Keratinocyte (primary cell): ENCODE measurements around the gene LIM2. TPM values are rescaled to one million over a fixed set of nuclear protein-coding genes. Genes with fewer than 3 reads are reported as not detected.
"Not testable (repeated sequence)": the region's sequence is repeated elsewhere in the genome, so short reads cannot be mapped to it uniquely, and the experiment has no call there.

Source experiments
- DNase-seq: peaks from one replicate; pipeline ENCODE4 v3.0.0-alpha.2; 2011; ENCODE audit warnings: low read depth, missing footprints, low spot score
- FAIRE-seq: peaks from 2 replicates; lab custom pipeline; 2011; peaks lifted over from hg19 to GRCh38; lab: Jason Lieb, UNC
- H2AFZ ChIP-seq: 2 replicates; pipeline ENCODE4 v1.6.0; 2012; ENCODE audit warnings: low read length, control low read depth, inconsistent platforms; ENCODE audit not compliant: control insufficient read depth
- H3K27ac ChIP-seq: 2 replicates; pipeline ENCODE4 v1.5.1; 2011; ENCODE audit warnings: low read length; ENCODE audit not compliant: control insufficient read depth, insufficient read depth
- H3K27me3 ChIP-seq: 3 replicates; pipeline ENCODE4 v1.6.0; 2011; ENCODE audit warnings: low read length; ENCODE audit not compliant: control insufficient read depth, insufficient read depth; ENCODE audit errors: extremely low read depth
- H3K36me3 ChIP-seq, 2 experiments: 2 replicates in 1 of 2; 3 replicates in 1 of 2; pipeline ENCODE4 v1.5.1; 2011; ENCODE audit warnings: low read length in 2 of 2, mild to moderate bottlenecking in 1 of 2; ENCODE audit not compliant: control insufficient read depth in 2 of 2, insufficient read depth in 2 of 2; ENCODE audit errors: extremely low read depth in 1 of 2
- H3K4me1 ChIP-seq: 3 replicates; pipeline ENCODE4 v1.5.1; 2011; ENCODE audit warnings: low read length; ENCODE audit not compliant: control insufficient read depth, insufficient read depth; ENCODE audit errors: extremely low read depth
- H3K4me2 ChIP-seq: 3 replicates; pipeline ENCODE4 v1.6.0; 2011; ENCODE audit warnings: low read depth, low read length; ENCODE audit not compliant: control insufficient read depth, insufficient read depth; ENCODE audit errors: extremely low read depth
- H3K4me3 ChIP-seq, 3 experiments: fragments of 200-600 bp in 1 of 3; sonication (generic) in 1 of 3; 2 replicates in 2 of 3; 3 replicates in 1 of 3; pipeline ENCODE4 v1.5.1; 2011 to 2016; ENCODE audit warnings: low read length in 3 of 3, mild to moderate bottlenecking in 3 of 3, control low read depth in 2 of 3, inconsistent platforms in 1 of 3, low read depth in 1 of 3, mixed read lengths in 1 of 3, mixed run types in 1 of 3, moderate library complexity in 1 of 3; ENCODE audit not compliant: control insufficient read depth in 2 of 3, insufficient read depth in 2 of 3; ENCODE audit errors: extremely low read depth in 1 of 3
- H3K79me2 ChIP-seq: 2 replicates; pipeline ENCODE4 v1.6.0; 2012; ENCODE audit warnings: low read length; ENCODE audit not compliant: control insufficient read depth, insufficient read depth
- H3K9ac ChIP-seq: 3 replicates; pipeline ENCODE4 v1.6.0; 2011; ENCODE audit warnings: low read length; ENCODE audit not compliant: control insufficient read depth, insufficient read depth; ENCODE audit errors: extremely low read depth
- H3K9me1 ChIP-seq: 3 replicates; pipeline ENCODE4 v1.6.0; 2011; ENCODE audit warnings: low read length; ENCODE audit not compliant: control insufficient read depth, insufficient read depth; ENCODE audit errors: extremely low read depth
- H3K9me3 ChIP-seq: 2 replicates; pipeline ENCODE4 v1.5.1; 2012; ENCODE audit warnings: low read depth, low read length; ENCODE audit not compliant: control insufficient read depth
- H4K20me1 ChIP-seq: 3 replicates; pipeline ENCODE4 v1.6.0; 2011; ENCODE audit warnings: low read length; ENCODE audit not compliant: control insufficient read depth, insufficient read depth; ENCODE audit errors: extremely low read depth
- CTCF ChIP-seq, 3 experiments: IDR thresholded peaks in 1 of 3; conservative IDR thresholded peaks in 1 of 3; optimal IDR thresholded peaks in 1 of 3; 2 replicates in 2 of 3; 3 replicates in 1 of 3; pipeline versions ENCODE3 to v1.5.1; 2011; ENCODE audit warnings: low read length in 3 of 3, mild to moderate bottlenecking in 3 of 3, moderate library complexity in 2 of 3, control low read depth in 1 of 3, inconsistent platforms in 1 of 3; ENCODE audit not compliant: insufficient read depth in 2 of 3; ENCODE audit errors: extremely low read depth in 1 of 3
- EZH2 ChIP-seq: IDR thresholded peaks from one replicate; pipeline ENCODE4 v1.6.1; 2012; ENCODE audit warnings: inconsistent platforms, mild to moderate bottlenecking, low read length, moderate library complexity
- dilution Hi-C: fragments of 300-500 bp; cut with MboI; formaldehyde crosslinking; loops from one replicate; pipeline ENCODE4 v1.7.0; 2020; ENCODE audit warnings: low sequenced_read_pairs; ENCODE audit not compliant: extremely low pct_ligation_motif_present
- polyA plus RNA-seq, 5 experiments: library from polyadenylated mRNA; depleted of rRNA in 3 of 5; stranded (reverse) in 3 of 5; stranded (forward) in 1 of 5; unstranded in 1 of 5; fragments of >200 nt; gene quantifications; 1 replicate in 1 of 5; 2 replicates in 3 of 5; 3 replicates in 1 of 5; pipeline versions ENCODE4 v1.2.1 to v1.2.3, GENCODE V29; 2011 to 2012; ENCODE audit warnings: missing spikeins in 2 of 5, low read depth in 1 of 5, low replicate concordance in 1 of 5

Gene LIM2
- polyA plus RNA-seq, 1 donor (not counting 4 experiments of a cell fraction or from before 2014, with no cell fraction given) = not detected

- Histone ChIP-seq H3K9ac (no peak overlapping the region), H4K20me1 (no peaks in the 10 kb centered on the region)
- DNase-seq = no peak
These were observed 11.5 kb upstream of the LIM2 start for GRCh38 chr19:51399231-51399630.

GRCh38 chr19:51398096-51398704, 10.4 kb upstream of the LIM2 start:
- no peak for DNase-seq
- Histone ChIP-seq H3K27me3 (no peaks in the 10 kb centered on the region), H3K9me1 (no peaks in the 10 kb centered on the region), H3K4me1 (no peaks in the 10 kb centered on the region), H3K4me3 (no peak overlapping the region), H3K9ac (no peak overlapping the region), H3K36me3 (no peaks in the 10 kb centered on the region), H2AFZ (no peak overlapping the region), H3K27ac (no peak overlapping the region), H3K4me2 (no peak overlapping the region), H4K20me1 (no peaks in the 10 kb centered on the region), H3K79me2 (no peaks in the 10 kb centered on the region), H3K9me3 (peaks cover 4% of the 10 kb centered on the region)
- no peak for FAIRE-seq
- no peak for TF ChIP-seq EZH2
- TF ChIP-seq CTCF (optimal IDR thresholded peaks at IDR 0.05 in 1 of 3, IDR thresholded peaks at IDR 0.05 in 1 of 3, conservative IDR thresholded peaks at IDR 0.05 in 1 of 3; ENCODE audit: extremely low read depth in 1 of 3, insufficient read depth in 2 of 3, low read length in 3 of 3) = peak in 2 of 3 experiments; percentile 37 to 41
- dilution Hi-C loops = no loop called here

More at GRCh38 chr19:51399231-51399630, 11.5 kb upstream of the LIM2 start:
- Histone ChIP-seq H3K9me1 (no peaks in the 10 kb centered on the region), H3K79me2 (no peaks in the 10 kb centered on the region), H3K4me3 (no peak overlapping the region), H3K9me3 (peaks cover 4% of the 10 kb centered on the region), H3K27ac (no peak overlapping the region), H2AFZ (no peak overlapping the region), H3K27me3 (no peaks in the 10 kb centered on the region), H3K4me1 (no peaks in the 10 kb centered on the region), H3K4me2 (no peak overlapping the region), H3K36me3 (no peaks in the 10 kb centered on the region)
- no peak for TF ChIP-seq EZH2
- TF ChIP-seq CTCF (optimal IDR thresholded peaks at IDR 0.05 in 1 of 3, IDR thresholded peaks at IDR 0.05 in 1 of 3, conservative IDR thresholded peaks at IDR 0.05 in 1 of 3; ENCODE audit: extremely low read depth in 1 of 3, insufficient read depth in 2 of 3, low read length in 3 of 3) = no peak
- dilution Hi-C loops = no loop called here
- no peak for FAIRE-seq

GRCh38 chr19:51397453-51397852, 9.7 kb upstream of the LIM2 start:
- FAIRE-seq, H3K79me2 ChIP-seq, H3K4me2 ChIP-seq, H3K9me3 ChIP-seq, H3K27me3 ChIP-seq, H3K4me1 ChIP-seq, H3K9ac ChIP-seq, dilution Hi-C loops, H4K20me1 ChIP-seq, H3K9me1 ChIP-seq, H3K27ac ChIP-seq, H3K36me3 ChIP-seq, H2AFZ ChIP-seq, H3K4me3 ChIP-seq, DNase-seq: not testable (repeated sequence)
